GM12878 (cell line): Measurements from ENCODE around the gene RUBCNL. TPM values are rescaled to one million over a fixed set of nuclear protein-coding genes. Genes with fewer than 3 reads are reported as not detected.

Experiments
- ATAC-seq: fragments of 200-7000 bp; cut with Tn5 transposase; 3 replicates; pipeline ENCODE4 v1.9.1; 2020; ENCODE audit warnings: mild to moderate bottlenecking, moderate library complexity
- BruUV-seq: library from RNA; stranded (reverse); fragments of 400-500 nt; replicated peaks from 2 replicates; lab custom pipeline; 2021; lab: Mats Ljungman, UMichigan
- CTCF ChIA-PET: fragments of 300-600 bp; sonication (Branson Sonifier 250); formaldehyde crosslinking; extraction: SDS; loops from one replicate; lab custom pipeline; 2021; ENCODE audit warnings: inconsistent platforms; lab: Yijun Ruan, JAX
- POLR2A ChIA-PET: fragments of 350-600 bp; formaldehyde crosslinking; extraction: SDS; loops from one replicate; lab custom pipeline; 2021; ENCODE audit warnings: inconsistent platforms; lab: Charles Lee
- RAD21 ChIA-PET: fragments of 300-600 bp; sonication (Branson Sonifier 250); formaldehyde crosslinking; loops from one replicate; lab custom pipeline; 2023; ENCODE audit warnings: antibody characterized with exemption; ENCODE audit not compliant: unreplicated experiment; lab: Charles Lee
- SMC1A ChIA-PET: fragments of 300-600 bp; sonication (Branson Sonifier 250); formaldehyde crosslinking; loops from one replicate; lab custom pipeline; 2023; ENCODE audit not compliant: unreplicated experiment, uncharacterized antibody; lab: Charles Lee
- DNase-seq: peaks from one replicate; pipeline ENCODE4 v3.0.0-alpha.2; 2011; ENCODE audit warnings: low read depth, low spot score
- FAIRE-seq: peaks from 3 replicates; lab custom pipeline; 2011; peaks lifted over from hg19 to GRCh38; lab: Jason Lieb, UNC
- H2AFZ ChIP-seq: 2 replicates; pipeline ENCODE4 v1.6.0; 2011; ENCODE audit warnings: low read depth, low read length, control low read depth; ENCODE audit not compliant: control insufficient read depth
- H3K27ac ChIP-seq: 2 replicates; pipeline ENCODE4 v1.5.1; 2011; ENCODE audit warnings: control low read depth; ENCODE audit not compliant: control insufficient read depth, insufficient read depth
- H3K27me3 ChIP-seq, 2 experiments: replicated peaks in 1 of 2; 2 replicates each; pipeline versions ENCODE4 v1.6.0 to v1.6.1; 2011; ENCODE audit warnings: low read length in 1 of 2; ENCODE audit not compliant: control insufficient read depth in 2 of 2, insufficient read depth in 2 of 2
- H3K36me3 ChIP-seq, 2 experiments: 2 replicates each; pipeline ENCODE4 v1.5.1; 2011; ENCODE audit warnings: low read length in 1 of 2; ENCODE audit not compliant: control insufficient read depth in 2 of 2, insufficient read depth in 2 of 2
- H3K4me1 ChIP-seq: 2 replicates; pipeline ENCODE4 v1.6.1; 2011; ENCODE audit warnings: mild to moderate bottlenecking, low read length, moderate library complexity, mixed read lengths; ENCODE audit not compliant: control insufficient read depth, insufficient read depth
- H3K4me2 ChIP-seq: 2 replicates; pipeline ENCODE4 v1.6.0; 2011; ENCODE audit warnings: control low read depth; ENCODE audit not compliant: control insufficient read depth, insufficient read depth
- H3K4me3 ChIP-seq: fragments of 200-600 bp; sonication (generic); 2 replicates; pipeline ENCODE4 v1.5.1; 2016
- H3K79me2 ChIP-seq: 2 replicates; pipeline ENCODE4 v1.6.0; 2011; ENCODE audit warnings: low read length; ENCODE audit not compliant: control insufficient read depth, insufficient read depth
- H3K9ac ChIP-seq: 2 replicates; pipeline ENCODE4 v1.8.0; 2011; ENCODE audit warnings: low read length, control low read depth, mixed read lengths; ENCODE audit not compliant: control insufficient read depth, insufficient read depth
- H3K9me3 ChIP-seq: replicated peaks from 3 replicates; pipeline ENCODE4 v1.5.1; 2011; ENCODE audit warnings: mild to moderate bottlenecking, low read length; ENCODE audit not compliant: control insufficient read depth, insufficient read depth
- H4K20me1 ChIP-seq: 2 replicates; pipeline ENCODE4 v1.6.0; 2011; ENCODE audit not compliant: control insufficient read depth, insufficient read depth
- BMI1 ChIP-seq: fragments of 450-650 bp; IDR thresholded peaks from 2 replicates; pipeline ENCODE4 v1.6.1; 2016; ENCODE audit warnings: mild to moderate bottlenecking, moderate library complexity, borderline replicate concordance
- CBFB ChIP-seq: IDR thresholded peaks from 2 replicates; pipeline ENCODE4 v1.6.1; 2016; ENCODE audit warnings: antibody characterized with exemption, low read depth
- CBX5 ChIP-seq: sonication (generic); IDR thresholded peaks from 2 replicates; pipeline ENCODE4 v1.6.1; 2016; ENCODE audit warnings: low read depth, moderate library complexity, mild to moderate bottlenecking, inconsistent platforms
- CEBPB ChIP-seq, 2 experiments: fragments of 150-350 bp in 1 of 2; IDR thresholded peaks; 2 replicates each; pipeline ENCODE4 v1.6.1; 2012 to 2014; ENCODE audit warnings: low read depth in 2 of 2, low read length in 2 of 2, borderline replicate concordance in 1 of 2, inconsistent platforms in 1 of 2
- CREM ChIP-seq: IDR thresholded peaks from 2 replicates; pipeline ENCODE4 v1.6.1; 2014; ENCODE audit warnings: antibody characterized with exemption, low read depth
- FOS ChIP-seq: IDR thresholded peaks from 3 replicates; pipeline ENCODE4 v1.6.1; 2011; ENCODE audit warnings: borderline replicate concordance; ENCODE audit not compliant: insufficient read length; ENCODE audit errors: extremely low read depth
- FOXM1 ChIP-seq: IDR thresholded peaks from 2 replicates; pipeline ENCODE4 v1.6.1; 2012; ENCODE audit warnings: low read depth, mild to moderate bottlenecking, inconsistent platforms, low read length, moderate library complexity
- HDAC6 ChIP-seq: fragments of 200-600 bp; sonication (generic); IDR thresholded peaks from one replicate; pipeline ENCODE4 v1.8.0; 2017; ENCODE audit warnings: antibody characterized with exemption; ENCODE audit not compliant: unreplicated experiment
- KLF5 ChIP-seq: fragments of 450-650 bp; IDR thresholded peaks from 2 replicates; pipeline ENCODE4 v1.6.1; 2014; ENCODE audit warnings: mild to moderate bottlenecking; ENCODE audit not compliant: partially characterized antibody
- NR2C2 ChIP-seq: IDR thresholded peaks from 2 replicates; pipeline ENCODE4 v1.6.1; 2011; ENCODE audit warnings: borderline replicate concordance, low read depth; ENCODE audit not compliant: control insufficient read depth, insufficient read length
- NR2F1 ChIP-seq: fragments of 450-650 bp; conservative IDR thresholded peaks from 2 replicates; pipeline ENCODE4 v1.6.1; 2017; ENCODE audit warnings: mild to moderate bottlenecking
- POLR2A ChIP-seq: IDR thresholded peaks from 2 replicates; pipeline ENCODE4 v1.6.1; 2011; ENCODE audit warnings: low read depth, mild to moderate bottlenecking, low read length
- RFX5 ChIP-seq: IDR thresholded peaks from 2 replicates; pipeline ENCODE4 v1.6.1; 2011; ENCODE audit warnings: low read depth, low read length, improper control_type of control experiment
- SREBF1 ChIP-seq: IDR thresholded peaks from 2 replicates; pipeline ENCODE4 v1.6.1; 2012; ENCODE audit warnings: mild to moderate bottlenecking, low read length
- SREBF2 ChIP-seq: IDR thresholded peaks from 2 replicates; pipeline ENCODE4 v1.6.1; 2012; ENCODE audit warnings: mild to moderate bottlenecking, low read length
- TARDBP ChIP-seq: IDR thresholded peaks from 2 replicates; pipeline ENCODE4 v1.6.1; 2016; ENCODE audit warnings: borderline replicate concordance
- WRNIP1 ChIP-seq: IDR thresholded peaks from 2 replicates; pipeline ENCODE4 v1.6.1; 2011; ENCODE audit warnings: low read depth, low read length, improper control_type of control experiment, borderline replicate concordance
- ZNF622 ChIP-seq: fragments of 450-650 bp; IDR thresholded peaks from 2 replicates; pipeline ENCODE4 v1.6.1; 2017; ENCODE audit warnings: mild to moderate bottlenecking, inconsistent platforms
- WGBS: methylation state at CpG from one replicate; pipeline ENCODE4 v1.1.6; 2016; ENCODE audit warnings: low lambda C conversion rate; ENCODE audit not compliant: insufficient replicate concordance, insufficient coverage; ENCODE audit errors: missing lambda C conversion rate; 5-methylcytosine and 5-hydroxymethylcytosine counted together
- in situ Hi-C: fragments of 300-500 bp; cut with MboI; formaldehyde crosslinking; loops from 9 replicates; pipeline ENCODE4 v1.14.3; 2018; ENCODE audit warnings: mixed read lengths
- intact Hi-C: fragments of 100-400 bp; cut with micrococcal nuclease; formaldehyde crosslinking; loops from one replicate; pipeline ENCODE4 v1.14.2; 2022; ENCODE audit not compliant: unreplicated experiment
- polyA plus RNA-seq, 11 experiments: library from polyadenylated mRNA; depleted of rRNA in 4 of 11; unstranded in 6 of 11; stranded (reverse) in 5 of 11; fragments of >200 nt; fragmentation: Nextera tagmentation in 4 of 11; fragmentation: Illumina TruSeq in 1 of 11; extraction: Ambion mirVana in 4 of 11; extraction: Trizol in 1 of 11; gene quantifications; 1 replicate in 1 of 11; 2 replicates in 10 of 11; pipeline versions ENCODE4 v1.2.1 to v1.2.3, GENCODE V29; 2011 to 2016; ENCODE audit warnings: inconsistent platforms in 2 of 11, missing spikeins in 2 of 11, low read depth in 1 of 11
- total RNA-seq, 4 experiments: library from RNA; depleted of rRNA in 3 of 4; stranded (reverse); fragments of >200 nt in 3 of 4; fragmentation: Illumina TruSeq in 1 of 4; extraction: Trizol in 1 of 4; gene quantifications; 2 replicates each; pipeline versions ENCODE4 v1.2.1 to v1.2.3, GENCODE V29; 2013 to 2021
- TF ChIP-seq, protein P1 (sequence below): fragments of 450-650 bp; IDR thresholded peaks from 2 replicates; pipeline ENCODE4 v1.6.1; 2017; ENCODE audit warnings: mild to moderate bottlenecking, low read depth, inconsistent platforms; ENCODE audit not compliant: poor library complexity, severe bottlenecking

Gene RUBCNL
- total and polyA plus RNA-seq, 10 of the 15 experiments (the other 5 are each of a cell fraction or from before 2014, with no cell fraction given), result 0.71 to 51.9 (median 38.2) TPM

DNA sequence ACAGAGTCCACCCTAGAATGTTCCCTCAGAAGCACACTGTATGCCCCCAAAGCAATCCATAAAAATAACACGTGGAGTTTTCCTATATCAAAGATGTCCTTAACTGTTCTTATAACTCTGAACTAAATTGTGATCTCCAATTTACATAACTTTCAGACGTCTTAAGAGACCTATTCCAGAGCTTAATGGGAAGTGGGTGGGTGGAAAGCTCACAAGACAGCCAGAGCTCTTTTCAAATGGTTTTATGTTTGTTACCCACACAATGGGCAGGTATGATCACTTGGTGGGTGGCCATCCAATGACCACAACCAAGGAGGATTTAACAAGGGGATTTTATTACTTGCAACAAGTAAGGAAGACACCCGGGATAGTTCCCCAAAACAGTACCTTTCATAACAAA, 93.6 kb downstream of the RUBCNL start:
- WGBS, result 25% methylated on average over 3 of the region's 3 CpGs
- no peak for TF ChIP-seq FOXM1
- TF ChIP-seq CREM, result no peak
- no peak for TF ChIP-seq KLF5
- no peak for TF ChIP-seq CBX5
- no peak for TF ChIP-seq RFX5
- TF ChIP-seq, protein P1, sequence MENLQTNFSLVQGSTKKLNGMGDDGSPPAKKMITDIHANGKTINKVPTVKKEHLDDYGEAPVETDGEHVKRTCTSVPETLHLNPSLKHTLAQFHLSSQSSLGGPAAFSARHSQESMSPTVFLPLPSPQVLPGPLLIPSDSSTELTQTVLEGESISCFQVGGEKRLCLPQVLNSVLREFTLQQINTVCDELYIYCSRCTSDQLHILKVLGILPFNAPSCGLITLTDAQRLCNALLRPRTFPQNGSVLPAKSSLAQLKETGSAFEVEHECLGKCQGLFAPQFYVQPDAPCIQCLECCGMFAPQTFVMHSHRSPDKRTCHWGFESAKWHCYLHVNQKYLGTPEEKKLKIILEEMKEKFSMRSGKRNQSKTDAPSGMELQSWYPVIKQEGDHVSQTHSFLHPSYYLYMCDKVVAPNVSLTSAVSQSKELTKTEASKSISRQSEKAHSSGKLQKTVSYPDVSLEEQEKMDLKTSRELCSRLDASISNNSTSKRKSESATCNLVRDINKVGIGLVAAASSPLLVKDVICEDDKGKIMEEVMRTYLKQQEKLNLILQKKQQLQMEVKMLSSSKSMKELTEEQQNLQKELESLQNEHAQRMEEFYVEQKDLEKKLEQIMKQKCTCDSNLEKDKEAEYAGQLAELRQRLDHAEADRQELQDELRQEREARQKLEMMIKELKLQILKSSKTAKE, result no peak
- no peak for TF ChIP-seq CEBPB (IDR thresholded peaks at IDR 0.05; ENCODE audit: borderline replicate concordance in 1 of 2, low read depth in 2 of 2, low read length in 2 of 2)
- TF ChIP-seq CBFB, result no peak
- no peak for TF ChIP-seq NR2C2
- TF ChIP-seq ZNF622, result no peak
- TF ChIP-seq NR2F1, result no peak
- TF ChIP-seq SREBF2, result no peak
- TF ChIP-seq SREBF1, result no peak
- no peak for TF ChIP-seq TARDBP
- no peak for TF ChIP-seq WRNIP1
- no peak for TF ChIP-seq FOS
- no peak for TF ChIP-seq HDAC6
- no peak for TF ChIP-seq BMI1
- TF ChIP-seq POLR2A, result no peak
- POLR2A ChIA-PET, result no interaction called here
- no TSS peak for BruUV-seq
- DNase-seq, result no peak
- no peak overlapping the region for H2AFZ ChIP-seq
- no peaks in the 10 kb centered on the region for H3K36me3 ChIP-seq
- no peak overlapping the region for H3K9ac ChIP-seq
- intact Hi-C loops, result no loop called here
- peaks cover 22% of the 10 kb centered on the region for H3K4me1 ChIP-seq
- no peaks in the 10 kb centered on the region for H3K9me3 ChIP-seq
- H3K4me3 ChIP-seq, result no peak overlapping the region
- no peak overlapping the region for H3K4me2 ChIP-seq
- FAIRE-seq, result no peak
- no peaks in the 10 kb centered on the region for H3K27me3 ChIP-seq
- H4K20me1 ChIP-seq, result no peaks in the 10 kb centered on the region
- RAD21 ChIA-PET, result no interaction called here
- ATAC-seq, result no peak
- CTCF ChIA-PET, result interaction anchor here (0.7 to 7.1 kb wide), 3 partner anchors 16 to 252 kb away, joined by 3 to 57 read pairs (median 6); no protein-coding TSS in a partner anchor
- in situ Hi-C loops, result no loop called here
- no peak overlapping the region for H3K27ac ChIP-seq
- SMC1A ChIA-PET, result interaction anchor here (1.1 kb wide), 2 partner anchors 11 to 28 kb away, joined by 3 to 4 read pairs; no protein-coding TSS in a partner anchor
- peaks cover 6% of the 10 kb centered on the region for H3K79me2 ChIP-seq
